Neuronal stem cell (in vitro differentiated cells): ENCODE data around the gene ENOPH1.

Source experiments
- DNase-seq: peaks from one replicate; pipeline ENCODE4 v3.0.0-alpha.2; 2013; ENCODE audit warnings: low spot score
- H2AFZ ChIP-seq: one replicate; pipeline ENCODE4 v1.6.1; 2013; ENCODE audit warnings: mild to moderate bottlenecking, low read length, inconsistent platforms
- H2AK5ac ChIP-seq: 2 replicates; pipeline ENCODE4 v1.6.1; 2013; ENCODE audit warnings: low read depth, mild to moderate bottlenecking, inconsistent platforms, low read length, moderate library complexity, mixed read lengths
- H2BK120ac ChIP-seq: 2 replicates; pipeline ENCODE4 v1.6.1; 2013; ENCODE audit warnings: low read depth, mild to moderate bottlenecking, inconsistent platforms, low read length, moderate library complexity, mixed read lengths
- H2BK12ac ChIP-seq: one replicate; pipeline ENCODE4 v1.6.1; 2013; ENCODE audit warnings: low read length, inconsistent platforms
- H2BK15ac ChIP-seq: 2 replicates; pipeline ENCODE4 v1.6.1; 2013; ENCODE audit warnings: mild to moderate bottlenecking, low read length, inconsistent platforms, mixed read lengths
- H2BK5ac ChIP-seq: one replicate; pipeline ENCODE4 v1.6.1; 2013; ENCODE audit warnings: inconsistent platforms, mild to moderate bottlenecking, low read length, moderate library complexity
- H3K14ac ChIP-seq: one replicate; pipeline ENCODE4 v1.6.1; 2013; ENCODE audit warnings: low read length, inconsistent platforms
- H3K18ac ChIP-seq: 2 replicates; pipeline ENCODE4 v1.6.1; 2013; ENCODE audit warnings: low read length, inconsistent platforms
- H3K23ac ChIP-seq: 2 replicates; pipeline ENCODE4 v1.6.1; 2013; ENCODE audit warnings: low read depth, mild to moderate bottlenecking, mixed read lengths, low read length, inconsistent platforms; ENCODE audit not compliant: poor library complexity
- H3K27ac ChIP-seq: replicated peaks from 3 replicates; pipeline ENCODE4 v1.5.1; 2013; ENCODE audit warnings: low read length, inconsistent platforms
- H3K27me3 ChIP-seq, 3 experiments: 2 replicates each; pipeline ENCODE4 v1.6.1; 2013; ENCODE audit warnings: low read length in 3 of 3, mild to moderate bottlenecking in 2 of 3, inconsistent platforms in 1 of 3, low read depth in 1 of 3, mixed read lengths in 1 of 3, moderate library complexity in 1 of 3; ENCODE audit not compliant: control insufficient read depth in 3 of 3, insufficient read depth in 3 of 3
- H3K36me3 ChIP-seq, 2 donors: replicated peaks in 1 of 2; 2 replicates each; pipeline ENCODE4 v1.6.1; 2013; ENCODE audit warnings: low read length in 2 of 2; ENCODE audit not compliant: control insufficient read depth in 2 of 2, insufficient read depth in 2 of 2
- H3K4ac ChIP-seq: 2 replicates; pipeline ENCODE4 v1.6.1; 2013; ENCODE audit warnings: inconsistent platforms, mild to moderate bottlenecking, low read length, moderate library complexity
- H3K4me1 ChIP-seq, 2 donors: 1 replicate in 1 of 2; 2 replicates in 1 of 2; pipeline ENCODE4 v1.6.1; 2013; ENCODE audit warnings: low read length in 2 of 2, low read depth in 1 of 2; ENCODE audit not compliant: control insufficient read depth in 2 of 2, insufficient read depth in 1 of 2
- H3K4me2 ChIP-seq: one replicate; pipeline ENCODE4 v1.6.1; 2013; ENCODE audit warnings: mild to moderate bottlenecking, low read length, inconsistent platforms; ENCODE audit not compliant: insufficient read depth, poor library complexity, severe bottlenecking
- H3K4me3 ChIP-seq, 2 donors: 2 replicates each; pipeline ENCODE4 v1.5.1; 2013; ENCODE audit warnings: low read length in 2 of 2, mild to moderate bottlenecking in 2 of 2, inconsistent platforms in 1 of 2, moderate library complexity in 1 of 2
- H3K79me1 ChIP-seq: one replicate; pipeline ENCODE4 v1.6.1; 2013; ENCODE audit warnings: low read depth, mild to moderate bottlenecking, inconsistent platforms, low read length, moderate library complexity
- H3K9ac ChIP-seq: one replicate; pipeline ENCODE4 v1.6.1; 2013; ENCODE audit warnings: mild to moderate bottlenecking, low read depth, low read length, inconsistent platforms; ENCODE audit not compliant: poor library complexity
- H3K9me3 ChIP-seq, 2 donors: replicated peaks in 1 of 2; 2 replicates each; pipeline versions ENCODE3 to v1.6.1; 2013; ENCODE audit warnings: low read length in 2 of 2, mild to moderate bottlenecking in 2 of 2, inconsistent platforms in 1 of 2, low read depth in 1 of 2, mixed read lengths in 1 of 2, moderate library complexity in 1 of 2; ENCODE audit not compliant: control insufficient read depth in 2 of 2, insufficient read depth in 1 of 2
- H4K8ac ChIP-seq: one replicate; pipeline ENCODE4 v1.6.1; 2013; ENCODE audit warnings: low read depth, mild to moderate bottlenecking, inconsistent platforms, low read length, moderate library complexity
- H4K91ac ChIP-seq: one replicate; pipeline ENCODE4 v1.6.1; 2013; ENCODE audit warnings: low read length, low read depth, mild to moderate bottlenecking, inconsistent platforms; ENCODE audit not compliant: poor library complexity
- WGBS, 2 donors: extraction: QIAGEN DNeasy Blood & Tissue Kit; methylation state at CpG; one replicate each; pipeline ENCODE4 v1.1.7; 2013; ENCODE audit warnings: missing lambda C conversion rate in 2 of 2, mixed read lengths in 1 of 2; ENCODE audit not compliant: insufficient read length in 2 of 2, insufficient replicate concordance in 1 of 2; ENCODE audit errors: extremely low coverage in 2 of 2; 5-methylcytosine and 5-hydroxymethylcytosine counted together

Gene ENOPH1

GRCh38 chr4:82501154-82501442, 70.7 kb downstream of the ENOPH1 start:
- Histone ChIP-seq H2BK5ac (no peak overlapping the region), H4K8ac (no peak overlapping the region), H2BK12ac (no peak overlapping the region), H3K4me3 (no peak overlapping the region), H3K4me2 (no peak overlapping the region), H3K27ac (no peak overlapping the region), H3K23ac (no peak overlapping the region), H3K4ac (no peak overlapping the region), H3K27me3 (no peaks in the 10 kb centered on the region), H3K79me1 (no peaks in the 10 kb centered on the region), H2BK15ac (no peak overlapping the region), H2AFZ (no peak overlapping the region), H3K14ac (no peak overlapping the region), H2BK120ac (no peak overlapping the region), H4K91ac (no peak overlapping the region), H3K18ac (no peak overlapping the region), H3K36me3 (no peaks in the 10 kb centered on the region), H3K9me3 (no peaks in the 10 kb centered on the region), H3K9ac (no peak overlapping the region), H3K4me1 (peaks cover 3 to 19% of the 10 kb centered on the region in 2 donors), H2AK5ac (no peak overlapping the region)
- WGBS, 2 donors: no CpG with 5 or more reads among the region's 2 CpGs
- DNase-seq: no peak

- DNase-seq: no peak
- no peaks in the 10 kb centered on the region for H3K27me3 ChIP-seq
- H2AK5ac ChIP-seq: no peak overlapping the region
- H3K9ac ChIP-seq: no peak overlapping the region
- no peak overlapping the region for H3K4me3 ChIP-seq
- no peak overlapping the region for H3K14ac ChIP-seq
- H3K9me3 ChIP-seq: no peaks in the 10 kb centered on the region
- H2BK120ac ChIP-seq: no peak overlapping the region
- H2AFZ ChIP-seq: no peak overlapping the region
- H4K8ac ChIP-seq: no peak overlapping the region
- no peak overlapping the region for H2BK15ac ChIP-seq
- no peak overlapping the region for H3K18ac ChIP-seq
- no peak overlapping the region for H3K23ac ChIP-seq
- H3K27ac ChIP-seq: no peak overlapping the region
- no peak overlapping the region for H4K91ac ChIP-seq
- no peak overlapping the region for H3K4ac ChIP-seq
- H3K79me1 ChIP-seq: no peaks in the 10 kb centered on the region
- peaks cover under 1 to 3% of the 10 kb centered on the region in 2 donors for H3K4me1 ChIP-seq
- no peak overlapping the region for H3K4me2 ChIP-seq
- H2BK12ac ChIP-seq: no peak overlapping the region
- H3K36me3 ChIP-seq: no peaks in the 10 kb centered on the region
- H2BK5ac ChIP-seq: no peak overlapping the region
These were observed 77.6 kb downstream of the ENOPH1 start for GRCh38 chr4:82508011-82508410.

- Histone ChIP-seq H3K18ac (no peak overlapping the region), H4K8ac (no peak overlapping the region), H2BK12ac (no peak overlapping the region), H2AFZ (peak overlapping the region; percentile 28), H3K9me3 (peaks cover 0 to 2% of the 10 kb centered on the region in 2 donors), H3K4me1 (peaks cover 2 to 3% of the 10 kb centered on the region in 2 donors), H3K9ac (no peak overlapping the region), H3K4ac (no peak overlapping the region), H3K4me2 (no peak overlapping the region), H3K27ac (no peak overlapping the region), H3K14ac (no peak overlapping the region), H2AK5ac (no peak overlapping the region), H3K36me3 (no peaks in the 10 kb centered on the region), H2BK5ac (no peak overlapping the region), H4K91ac (no peak overlapping the region), H2BK15ac (no peak overlapping the region), H3K4me3 (no peak overlapping the region), H3K23ac (no peak overlapping the region), H2BK120ac (no peak overlapping the region), H3K79me1 (no peaks in the 10 kb centered on the region), H3K27me3 (peaks cover 0 to 2% (median 0%) of the 10 kb centered on the region in 3 experiments)
- no peak for DNase-seq
- no CpG with 5 or more reads among the region's 5 CpGs for WGBS, 2 donors
These were observed 78.5 kb downstream of the ENOPH1 start for GRCh38 chr4:82508806-82509428.

GRCh38 chr4:82510216-82510615, 79.8 kb downstream of the ENOPH1 start:
- H3K4me2 ChIP-seq: no peak overlapping the region
- WGBS, 2 donors: no CpG with 5 or more reads among the region's 3 CpGs
- H3K36me3 ChIP-seq: no peaks in the 10 kb centered on the region
- no peak overlapping the region for H2AFZ ChIP-seq
- H3K9ac ChIP-seq: no peak overlapping the region
- H3K4me3 ChIP-seq: no peak overlapping the region
- peaks cover 0 to 10% (median 0%) of the 10 kb centered on the region in 3 experiments for H3K27me3 ChIP-seq
- H3K4me1 ChIP-seq: peaks cover 2 to 3% of the 10 kb centered on the region in 2 donors
- no peak overlapping the region for H2BK12ac ChIP-seq
- no peak overlapping the region for H4K91ac ChIP-seq
- no peak overlapping the region for H3K23ac ChIP-seq
- H3K18ac ChIP-seq: no peak overlapping the region
- H3K14ac ChIP-seq: no peak overlapping the region
- no peaks in the 10 kb centered on the region for H3K79me1 ChIP-seq
- no peak overlapping the region for H4K8ac ChIP-seq
- H2BK5ac ChIP-seq: no peak overlapping the region
- peaks cover 0 to 2% of the 10 kb centered on the region in 2 donors for H3K9me3 ChIP-seq
- H2BK120ac ChIP-seq: no peak overlapping the region
- H2BK15ac ChIP-seq: no peak overlapping the region
- no peak for DNase-seq
- no peak overlapping the region for H3K4ac ChIP-seq
- no peak overlapping the region for H2AK5ac ChIP-seq
- no peak overlapping the region for H3K27ac ChIP-seq
